Adrenal gland (tissue), 5 donors: ENCODE measurements around the gene AGL.

ENCODE experiments used
- POLR2A ChIP-seq, 2 donors: fragments of 450-650 bp; IDR thresholded peaks; one replicate each; pipeline ENCODE4 v1.6.1; 2017; ENCODE audit warnings: antibody characterized with exemption in 2 of 2, mild to moderate bottlenecking in 2 of 2, moderate library complexity in 1 of 2
- TF ChIP-seq, protein P1 (sequence below), 6 experiments: fragments of 450-650 bp in 4 of 6; fragments of 200-600 bp in 2 of 6; sonication (generic) in 1 of 6; IDR thresholded peaks; 1 replicate in 5 of 6; 2 replicates in 1 of 6; pipeline versions ENCODE4 v1.5.1 to v1.8.0; 2016 to 2021; ENCODE audit warnings: antibody characterized with exemption in 6 of 6, mild to moderate bottlenecking in 2 of 6, moderate library complexity in 1 of 6
- donor health status: DM: no; HTN: no; CAD: no.

DNA sequence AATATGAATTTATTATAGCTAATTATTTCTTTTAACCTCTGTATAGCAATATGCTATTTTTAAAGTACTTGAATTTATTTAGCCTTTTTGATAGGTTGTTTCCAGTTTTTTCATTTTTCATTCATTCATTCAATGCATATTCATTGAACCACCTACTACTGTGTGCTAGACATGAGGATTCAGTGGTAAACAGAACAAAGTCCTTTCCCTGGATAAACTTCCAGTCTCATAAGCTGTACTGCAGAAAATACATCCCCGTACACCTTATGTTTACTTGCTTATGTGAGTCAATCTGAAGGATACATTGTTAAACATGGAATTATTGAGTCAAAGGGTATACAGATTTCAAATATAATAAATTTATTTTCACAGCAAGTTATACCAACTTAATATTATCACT is 21.9 kb downstream of the AGL start:
- TF ChIP-seq, protein P1, sequence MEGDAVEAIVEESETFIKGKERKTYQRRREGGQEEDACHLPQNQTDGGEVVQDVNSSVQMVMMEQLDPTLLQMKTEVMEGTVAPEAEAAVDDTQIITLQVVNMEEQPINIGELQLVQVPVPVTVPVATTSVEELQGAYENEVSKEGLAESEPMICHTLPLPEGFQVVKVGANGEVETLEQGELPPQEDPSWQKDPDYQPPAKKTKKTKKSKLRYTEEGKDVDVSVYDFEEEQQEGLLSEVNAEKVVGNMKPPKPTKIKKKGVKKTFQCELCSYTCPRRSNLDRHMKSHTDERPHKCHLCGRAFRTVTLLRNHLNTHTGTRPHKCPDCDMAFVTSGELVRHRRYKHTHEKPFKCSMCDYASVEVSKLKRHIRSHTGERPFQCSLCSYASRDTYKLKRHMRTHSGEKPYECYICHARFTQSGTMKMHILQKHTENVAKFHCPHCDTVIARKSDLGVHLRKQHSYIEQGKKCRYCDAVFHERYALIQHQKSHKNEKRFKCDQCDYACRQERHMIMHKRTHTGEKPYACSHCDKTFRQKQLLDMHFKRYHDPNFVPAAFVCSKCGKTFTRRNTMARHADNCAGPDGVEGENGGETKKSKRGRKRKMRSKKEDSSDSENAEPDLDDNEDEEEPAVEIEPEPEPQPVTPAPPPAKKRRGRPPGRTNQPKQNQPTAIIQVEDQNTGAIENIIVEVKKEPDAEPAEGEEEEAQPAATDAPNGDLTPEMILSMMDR (IDR thresholded peaks at IDR 0.05), result no peak
- TF ChIP-seq POLR2A (IDR thresholded peaks at IDR 0.05), result no peak
